Esophagus muscularis mucosa (tissue), 4 donors: ENCODE data around the gene LYPD4. TPM values are rescaled to one million over a fixed set of nuclear protein-coding genes. Genes with fewer than 3 reads are reported as not detected.

Experiments used
- DNase-seq: peaks from one replicate; pipeline ENCODE4 v3.0.0-alpha.2; 2017; ENCODE audit errors: extremely low spot score
- H3K27ac ChIP-seq, 4 donors: fragments of 200-600 bp; sonication (generic); replicated peaks in 1 of 4; 1 replicate in 3 of 4; 2 replicates in 1 of 4; pipeline ENCODE4 v1.5.1; 2016 to 2019; ENCODE audit warnings: mild to moderate bottlenecking in 1 of 4
- H3K27me3 ChIP-seq, 4 donors: fragments of 200-600 bp; sonication (generic); one replicate each; pipeline versions ENCODE4 v1.5.1 to v1.6.0; 2016 to 2019
- H3K36me3 ChIP-seq, 4 donors: fragments of 200-600 bp; sonication (generic); one replicate each; pipeline ENCODE4 v1.5.1; 2016 to 2019
- H3K4me1 ChIP-seq, 4 donors: fragments of 200-600 bp; sonication (generic); one replicate each; pipeline ENCODE4 v1.5.1; 2016 to 2019
- H3K4me3 ChIP-seq, 4 donors: fragments of 200-600 bp; sonication (generic); 1 replicate in 2 of 4; 2 replicates in 2 of 4; pipeline ENCODE4 v1.5.1; 2016 to 2019; ENCODE audit warnings: mild to moderate bottlenecking in 4 of 4, moderate library complexity in 1 of 4
- H3K9me3 ChIP-seq, 4 donors: fragments of 200-600 bp; sonication (generic); 1 replicate in 3 of 4; 2 replicates in 1 of 4; pipeline ENCODE4 v1.5.1; 2016 to 2019
- CTCF ChIP-seq, 3 experiments: fragments of 200-600 bp in 2 of 3; fragments of 450-650 bp in 1 of 3; sonication (generic) in 2 of 3; IDR thresholded peaks; one replicate each; pipeline ENCODE4 v1.5.1; 2017 to 2019; ENCODE audit warnings: antibody characterized with exemption in 3 of 3, mild to moderate bottlenecking in 2 of 3, moderate library complexity in 1 of 3
- EP300 ChIP-seq: sonication (generic); formaldehyde crosslinking; IDR thresholded peaks from one replicate; pipeline ENCODE4 v1.6.1; 2017; ENCODE audit warnings: antibody characterized with exemption
- POLR2A ChIP-seq: fragments of 450-650 bp; IDR thresholded peaks from one replicate; pipeline ENCODE4 v1.6.1; 2017; ENCODE audit warnings: antibody characterized with exemption, moderate library complexity, mild to moderate bottlenecking, low read depth
- POLR2AphosphoS5 ChIP-seq, 2 donors: sonication (generic); formaldehyde crosslinking; IDR thresholded peaks; one replicate each; pipeline ENCODE4 v1.6.1; 2017; ENCODE audit warnings: antibody characterized with exemption in 2 of 2
- WGBS: methylation state at CpG from one replicate; pipeline ENCODE4 v1.1.5; 2018; 5-methylcytosine and 5-hydroxymethylcytosine counted together
- intact Hi-C: fragments of 100-400 bp; cut with DNase I; formaldehyde crosslinking; loops from one replicate; pipeline ENCODE4 v1.15.1; 2023
- total RNA-seq, 4 donors: library from RNA; depleted of rRNA; stranded (reverse); fragments of >200 nt; gene quantifications; one replicate each; pipeline versions ENCODE4 v1.1.0 to v1.2.1, GENCODE V29; 2016

Gene LYPD4
- total RNA-seq, 4 donors from 2014 or later: not detected

DNA sequence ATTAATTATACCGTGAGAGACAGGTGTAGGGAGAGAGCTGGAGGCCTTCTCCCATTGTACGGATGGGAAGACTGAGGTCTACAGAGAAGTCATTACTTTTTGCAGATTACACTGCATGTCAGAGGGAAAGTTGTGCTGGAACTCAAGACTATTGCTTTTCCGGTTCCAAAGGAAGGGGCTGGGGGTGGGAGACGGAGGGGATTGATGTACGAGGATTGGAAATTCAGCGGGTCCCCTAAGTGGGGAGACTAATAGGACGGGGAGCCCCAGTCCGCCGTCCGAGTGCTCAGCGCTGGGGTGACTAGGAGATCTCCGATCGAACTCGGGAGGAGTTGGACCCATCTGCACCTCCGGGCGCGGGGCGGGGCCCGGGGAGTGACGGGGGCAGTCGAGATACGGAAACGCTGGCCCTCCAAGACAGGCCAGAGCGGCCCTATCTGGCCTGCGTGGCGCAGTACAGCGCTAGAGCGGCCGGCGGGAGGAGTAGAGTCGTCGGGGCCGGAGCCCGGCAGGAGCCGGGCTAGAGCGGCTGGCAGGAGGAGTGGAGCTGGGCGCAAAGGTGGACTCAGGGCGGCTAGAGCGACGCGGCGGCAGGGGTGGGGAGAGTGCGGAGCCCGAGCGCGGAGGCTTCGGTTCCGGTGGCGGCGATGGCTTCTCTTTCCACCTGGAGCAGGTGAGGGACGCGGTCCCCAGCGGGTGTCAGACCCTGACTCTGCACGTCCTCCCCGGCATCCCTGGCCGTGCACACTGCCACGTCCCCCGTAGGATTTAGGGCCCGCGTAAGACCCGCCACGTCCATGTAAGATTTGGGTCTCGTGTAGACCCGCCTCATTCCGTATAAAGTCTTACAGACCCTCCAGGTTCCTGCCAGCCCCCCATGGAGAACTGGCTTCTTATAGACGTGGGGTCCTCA, 39.6 kb upstream of the LYPD4 start:
- no peaks in the 10 kb centered on the region for H3K9me3 ChIP-seq
- peak overlapping the region; percentile 88 to 99 (median 95) for H3K4me3 ChIP-seq
- TF ChIP-seq POLR2AphosphoS5 (IDR thresholded peaks at IDR 0.05): peak; percentile 86 to 91
- no peak for TF ChIP-seq EP300
- TF ChIP-seq CTCF (IDR thresholded peaks at IDR 0.05): peak; percentile 21 to 46 (median 25)
- H3K36me3 ChIP-seq: peaks cover 2 to 22% (median 16%) of the 10 kb centered on the region in 4 donors
- WGBS: 0% methylated on average over 50 of the region's 66 CpGs
- H3K27ac ChIP-seq: peak overlapping the region; percentile 81 to 92 (median 88)
- H3K4me1 ChIP-seq: peaks cover 39 to 56% (median 50%) of the 10 kb centered on the region in 4 donors
- intact Hi-C loops: no loop called here
- H3K27me3 ChIP-seq: no peaks in the 10 kb centered on the region
- peak; percentile 94 for DNase-seq

GRCh38 chr19:41883463-41883820, 39.0 kb upstream of the LYPD4 start:
- intact Hi-C loops: no loop called here
- WGBS: under 1% methylated on average over 21 of the region's 23 CpGs
- peak overlapping the region; percentile 81 to 92 (median 88) for H3K27ac ChIP-seq
- peaks cover 0 to 15% (median 10%) of the 10 kb centered on the region in 4 donors for H3K36me3 ChIP-seq
- no peaks in the 10 kb centered on the region for H3K9me3 ChIP-seq
- TF ChIP-seq POLR2AphosphoS5 (IDR thresholded peaks at IDR 0.05) (no peak), POLR2A (no peak), EP300 (no peak), CTCF (IDR thresholded peaks at IDR 0.05) (no peak)
- peaks cover 39 to 56% (median 50%) of the 10 kb centered on the region in 4 donors for H3K4me1 ChIP-seq
- H3K27me3 ChIP-seq: no peaks in the 10 kb centered on the region
- no peak for DNase-seq
- H3K4me3 ChIP-seq: peak overlapping the region; percentile 88 to 99 (median 95)

DNA sequence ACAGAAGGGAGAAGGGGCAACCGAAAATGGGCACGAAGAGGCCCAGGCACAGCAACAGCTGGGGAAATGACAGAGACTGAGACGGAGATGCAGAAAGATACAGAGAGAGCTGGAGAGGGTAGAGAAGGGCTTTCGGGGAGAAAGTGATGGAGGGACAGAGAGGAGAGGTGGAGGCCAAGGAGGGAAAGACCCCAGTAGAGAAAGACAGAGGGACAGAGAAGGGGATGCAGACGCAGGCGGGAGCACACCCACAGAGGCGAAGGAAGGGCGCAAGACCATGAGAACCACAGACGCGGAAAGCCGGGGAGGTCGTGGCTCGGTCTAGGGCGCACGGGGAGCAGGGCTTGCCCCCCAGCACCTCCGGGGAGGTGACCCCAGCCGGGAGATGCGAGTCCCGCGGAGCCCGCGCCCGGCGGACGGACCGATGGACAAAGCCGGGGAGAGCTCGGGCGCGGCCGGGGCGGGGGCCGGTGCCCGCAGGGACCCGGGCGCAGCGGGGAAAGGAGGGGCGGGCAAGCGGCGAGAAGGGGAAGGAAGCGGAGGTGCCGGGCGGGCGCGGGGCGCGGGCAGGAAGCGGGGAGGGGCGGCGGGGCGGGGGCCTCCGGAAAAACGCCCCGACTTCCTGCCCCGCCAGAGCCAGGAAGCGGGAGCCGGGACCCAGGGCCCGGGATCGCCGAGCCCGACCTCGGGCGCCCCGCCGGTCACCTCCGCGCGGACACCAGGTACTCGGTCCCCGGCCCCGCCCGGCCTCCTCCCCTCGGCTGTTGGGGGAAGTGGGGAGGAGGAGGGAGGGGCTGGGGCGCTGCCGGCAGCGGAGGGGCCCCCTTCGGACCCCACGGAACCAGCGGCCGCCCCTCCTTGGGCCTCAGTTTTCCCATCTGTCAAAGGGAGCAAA, 38.3 kb upstream of the LYPD4 start, which contains the start of gene ARHGEF1:
Gene ARHGEF1, plus strand, starts transcription at position 617 of the 895 bp plus-strand sequence. CDS start 4,899 bp downstream, outside the sequence.
- no peak for DNase-seq
- TF ChIP-seq POLR2AphosphoS5 (IDR thresholded peaks at IDR 0.05): peak in 1 of 2 donors; percentile 55
- TF ChIP-seq CTCF (IDR thresholded peaks at IDR 0.05): no peak
- Histone ChIP-seq H3K36me3 (peaks cover 0 to 9% (median 5%) of the 10 kb centered on the region in 4 donors), H3K9me3 (no peaks in the 10 kb centered on the region), H3K4me3 (peak within 1 kb of the TSS; percentile 88 to 99 (median 95)), H3K4me1 (peaks cover 38 to 53% (median 49%) of the 10 kb centered on the region in 4 donors), H3K27ac (peak within 1 kb of the TSS; percentile 81 to 92 (median 88)), H3K27me3 (no peaks in the 10 kb centered on the region)
- intact Hi-C loops: no loop called here
- WGBS: 9% methylated on average over 18 of the region's 80 CpGs

DNA sequence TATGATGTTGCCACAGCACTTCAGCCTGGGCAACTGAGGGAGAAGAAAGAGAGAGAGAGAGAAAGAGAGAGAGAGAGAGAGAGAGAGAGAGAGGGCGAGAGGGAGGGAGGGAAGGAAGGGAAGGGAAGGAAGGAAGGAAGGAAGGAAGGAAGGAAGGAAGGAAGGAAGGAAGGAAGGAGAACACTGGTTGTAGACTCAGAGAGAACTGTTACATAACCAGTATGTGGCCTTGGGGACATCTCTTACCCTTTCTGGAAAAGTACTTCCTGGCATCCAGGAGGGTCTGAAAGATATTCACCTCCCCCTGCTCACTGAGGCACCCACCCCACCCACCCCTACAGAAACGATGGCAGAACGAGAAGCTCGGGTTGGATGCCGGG, 35.8 kb upstream of the LYPD4 start:
- no peak for DNase-seq
- Histone ChIP-seq H3K27me3 (no peaks in the 10 kb centered on the region), H3K4me1 (peaks cover 13 to 28% (median 25%) of the 10 kb centered on the region in 4 donors), H3K36me3 (no peaks in the 10 kb centered on the region), H3K4me3 (no peak overlapping the region), H3K27ac (no peak overlapping the region), H3K9me3 (no peaks in the 10 kb centered on the region)
- 74% methylated on average over 5 of the region's 5 CpGs for WGBS
- no peak for TF ChIP-seq CTCF (IDR thresholded peaks at IDR 0.05)
- intact Hi-C loops: no loop called here
